DMS153 (cell line): ENCODE results near the gene PPIF.
A peak's percentile ranks its signal among the peaks of the same experiment; 100 is the strongest.

Experiments used
- DNase-seq: peaks from one replicate; lab custom pipeline; 2025; lab: John Stamatoyannopoulos, UW

PPIF gene

GRCh38 chr10:79374312-79375191 lies 27.3 kb downstream of the PPIF start:
- DNase-seq: no peak

GRCh38 chr10:79375321-79376077 lies 28.2 kb downstream of the PPIF start:
- DNase-seq: no peak

- DNase-seq: no peak
These were observed 28.9 kb downstream of the PPIF start for GRCh38 chr10:79376078-79376628.

GRCh38 chr10:79376751-79377556 lies 29.7 kb downstream of the PPIF start:
- no peak for DNase-seq

- DNase-seq: no peak
These were observed 30.5 kb downstream of the PPIF start for GRCh38 chr10:79377557-79378382.

GRCh38 chr10:79378383-79378646 lies 31.0 kb downstream of the PPIF start:
- DNase-seq: no peak

DNA sequence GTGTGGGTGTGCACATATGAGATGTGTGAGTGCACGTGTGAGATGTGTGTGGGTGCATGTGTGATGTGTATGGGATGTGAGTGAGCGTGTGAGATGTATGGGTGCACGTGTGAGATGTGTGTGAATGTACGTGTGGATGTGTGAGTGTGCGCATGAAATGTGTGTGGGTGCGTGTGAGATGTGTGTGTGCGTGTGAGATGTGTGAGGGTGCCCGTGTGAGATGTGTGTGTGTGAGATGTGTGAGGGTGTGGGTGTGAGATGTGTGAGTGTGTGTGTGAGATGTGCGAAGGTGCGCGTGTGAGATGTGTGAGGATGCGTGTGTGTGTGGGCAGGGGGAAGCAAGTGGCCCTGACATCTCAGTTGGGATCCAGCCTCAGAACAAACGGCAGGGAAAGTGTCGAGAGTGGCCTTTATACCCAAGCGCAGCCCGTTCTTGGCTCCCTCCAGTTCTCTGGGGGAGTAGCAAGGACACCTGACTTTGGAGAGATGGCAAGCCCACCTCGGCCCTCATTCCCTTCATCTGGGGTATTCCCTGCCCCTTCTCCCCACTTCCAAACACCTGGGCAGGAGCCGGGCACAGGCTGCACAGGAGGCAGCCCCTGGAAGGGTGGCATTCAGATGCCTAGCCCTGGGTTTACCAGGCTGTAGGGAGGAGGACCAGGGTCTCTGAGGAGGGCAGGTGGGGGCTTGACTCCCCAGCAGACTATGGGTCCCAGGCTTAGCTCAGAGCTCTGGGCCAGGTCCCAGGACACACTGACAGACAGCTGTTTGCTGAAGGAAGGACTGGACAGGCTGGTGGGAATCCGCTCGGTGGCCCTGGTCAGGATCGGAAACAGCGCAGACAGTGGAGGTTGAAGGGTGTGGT lies 31.6 kb downstream of the PPIF start:
- no peak for DNase-seq

DNA sequence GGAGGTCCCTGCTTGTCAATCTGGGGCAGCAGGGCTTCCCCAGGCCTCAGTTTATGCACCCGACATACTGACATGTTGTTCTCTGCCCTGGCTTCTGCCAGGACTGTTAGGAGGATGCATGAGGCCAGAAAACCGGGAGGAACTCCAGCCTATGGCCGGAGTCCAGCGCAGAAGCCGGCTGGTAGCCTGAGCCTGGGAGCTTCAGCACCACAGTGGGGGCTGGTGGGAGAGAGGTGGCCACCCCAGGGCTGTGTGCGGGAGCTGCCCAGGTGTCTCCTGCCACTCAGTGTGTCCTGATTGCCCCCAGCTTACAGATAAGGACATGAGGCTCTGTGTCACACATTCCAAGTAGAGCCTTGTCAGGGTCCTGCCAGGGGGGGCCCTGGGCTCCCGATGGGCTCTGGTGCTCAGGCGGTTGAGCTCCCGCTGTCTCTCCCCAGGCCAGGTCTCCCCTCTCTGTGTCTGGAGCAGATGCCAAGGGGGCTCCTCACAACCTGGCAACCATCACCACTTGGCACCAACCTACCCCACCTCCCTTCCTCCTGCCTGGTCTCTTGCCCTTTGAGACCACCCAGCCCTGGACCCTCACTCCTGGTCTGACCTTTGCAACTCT lies 32.3 kb downstream of the PPIF start:
- DNase-seq: no peak

- DNase-seq: peak; percentile 75
These were observed 33.1 kb downstream of the PPIF start for GRCh38 chr10:79380125-79380945.

DNA sequence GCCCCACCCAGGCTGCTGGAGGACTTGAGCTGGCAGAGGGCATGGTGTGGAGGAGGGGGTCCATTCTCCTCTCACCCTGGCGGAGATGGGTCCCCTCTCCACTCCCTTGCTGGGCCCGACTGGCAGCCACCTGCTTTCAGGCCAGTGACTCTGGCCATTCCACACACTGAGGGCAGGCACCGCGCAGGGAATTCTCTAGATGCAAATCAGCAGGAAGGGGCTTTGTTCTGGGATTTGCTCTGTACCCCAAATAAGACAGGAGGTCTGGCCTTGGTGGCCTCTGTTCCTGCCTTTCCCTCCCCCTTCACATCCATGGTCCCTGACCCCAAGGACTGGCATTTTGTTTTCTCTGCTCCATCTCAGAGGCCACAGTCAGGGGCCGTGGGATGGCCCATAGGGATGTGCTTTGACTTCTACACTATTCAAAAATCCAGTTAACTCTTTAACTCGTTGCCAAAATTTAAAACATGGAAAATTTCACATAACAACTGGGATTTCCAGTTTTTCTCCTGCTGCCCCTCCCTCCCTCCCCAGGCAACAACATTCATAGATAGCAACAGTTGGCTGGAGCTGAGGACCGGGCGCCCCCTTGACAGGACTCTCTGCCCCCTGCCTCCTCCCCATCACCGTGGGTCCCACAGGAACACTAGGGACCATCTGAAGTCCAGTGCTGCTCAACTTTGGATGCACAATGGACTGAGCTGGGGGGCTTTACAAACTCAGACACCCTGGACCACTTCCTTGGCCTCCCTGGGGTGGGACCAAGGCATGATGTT lies 33.9 kb downstream of the PPIF start:
- DNase-seq: no peak

DNA sequence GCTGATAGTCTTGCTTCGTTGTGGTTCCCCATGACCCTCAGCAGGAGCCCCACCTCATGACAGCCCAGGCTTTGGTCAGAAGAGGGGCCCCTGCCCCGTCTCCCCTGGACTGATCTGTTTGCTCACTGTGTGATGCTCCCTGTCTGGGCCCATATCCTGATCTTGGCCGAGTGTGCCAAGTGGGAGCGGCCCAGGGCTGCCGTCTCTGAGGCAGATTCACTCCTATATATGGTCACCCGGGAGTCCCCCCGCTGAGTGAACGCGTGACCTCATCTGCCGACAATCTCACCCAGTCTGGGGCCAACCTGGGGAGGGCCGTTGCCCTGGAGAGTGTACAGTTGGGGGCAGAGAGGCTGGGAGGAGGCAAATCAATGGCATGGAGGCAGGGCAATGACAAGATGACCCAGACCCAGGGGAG lies 34.5 kb downstream of the PPIF start:
- DNase-seq: no peak

- DNase-seq: no peak
These were observed 35.2 kb downstream of the PPIF start for GRCh38 chr10:79382491-79382941.

GRCh38 chr10:79383974-79384606 lies 36.8 kb downstream of the PPIF start:
- DNase-seq: no peak

DNA sequence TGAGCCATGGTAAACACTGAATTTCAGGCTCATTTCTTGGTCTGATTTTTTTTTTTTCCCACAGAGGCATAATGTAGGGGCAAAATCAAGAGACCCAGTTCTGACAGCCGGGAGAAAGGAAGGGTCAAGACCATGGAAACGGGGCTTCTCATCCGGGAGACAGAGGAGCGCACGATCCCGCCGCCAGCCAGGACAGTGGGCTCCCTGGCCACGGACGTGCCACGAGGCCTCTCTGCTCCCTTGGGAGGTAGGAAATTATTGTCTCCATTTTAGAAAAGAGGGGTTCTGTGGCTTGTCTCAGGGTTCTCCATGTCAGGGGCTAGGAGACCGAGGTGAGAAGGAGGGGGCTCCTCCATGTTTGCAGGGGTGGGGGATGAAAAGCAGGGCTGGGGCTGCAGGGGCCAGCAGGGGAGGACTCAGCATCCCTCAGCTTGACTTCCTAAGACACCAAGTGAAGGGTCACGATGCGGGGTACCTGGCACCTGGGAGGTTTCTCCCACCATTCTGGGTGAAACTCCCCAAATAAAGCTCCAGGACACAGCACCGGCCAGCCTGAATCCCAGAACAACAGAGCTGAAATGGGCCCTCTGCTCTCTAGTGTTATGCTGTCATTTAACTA lies 37.6 kb downstream of the PPIF start:
- DNase-seq: no peak

GRCh38 chr10:79385392-79385795 lies 38.1 kb downstream of the PPIF start:
- no peak for DNase-seq

DNA sequence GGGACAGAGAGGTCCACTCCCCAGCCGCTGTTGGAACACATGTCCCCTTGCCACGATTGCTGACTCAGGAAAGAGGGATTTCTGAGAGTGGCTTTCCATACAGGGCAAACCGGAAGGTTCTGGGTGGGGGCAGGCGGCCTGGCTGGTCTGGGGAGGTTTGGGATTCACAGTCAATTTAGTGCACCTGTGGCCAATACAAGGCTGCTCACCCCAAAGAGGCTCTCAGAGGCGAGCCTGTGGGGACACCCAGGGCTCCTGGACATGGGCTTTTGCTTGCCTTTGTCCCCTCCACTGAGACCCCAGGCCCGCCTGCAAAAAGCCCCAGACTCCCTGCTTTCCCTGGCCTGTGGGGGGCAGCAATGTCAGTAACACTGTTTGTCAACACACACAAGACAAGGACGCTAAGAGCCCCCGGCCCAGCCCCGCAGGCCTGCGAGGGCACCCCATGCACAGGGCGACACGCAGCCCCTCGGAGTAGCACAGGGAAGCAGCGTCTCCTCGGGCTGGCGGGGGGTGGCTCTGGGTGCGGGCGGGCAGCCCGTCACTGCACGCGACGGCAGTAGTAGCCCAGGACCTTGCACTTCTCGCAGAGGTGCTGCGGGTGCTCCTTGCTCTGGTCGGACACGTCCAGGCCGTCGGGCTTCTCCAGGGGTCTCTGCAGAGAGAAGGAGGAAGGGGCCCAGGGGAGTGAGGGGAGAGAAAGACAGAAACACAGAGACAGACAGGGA lies 38.7 kb downstream of the PPIF start:
- DNase-seq: no peak
